Panc1 (cell line): Measurements from ENCODE around the gene NUDT11.

ENCODE experiments used
- CTCF ChIP-seq: fragments of 450-650 bp; IDR thresholded peaks from 2 replicates; pipeline ENCODE4 v1.5.1; 2017; ENCODE audit warnings: mild to moderate bottlenecking
- POLR2AphosphoS5 ChIP-seq: IDR thresholded peaks from 2 replicates; pipeline ENCODE4 v1.6.1; 2012; ENCODE audit warnings: mild to moderate bottlenecking, low read depth, low read length, moderate library complexity
- REST ChIP-seq, 2 experiments: IDR thresholded peaks; 2 replicates each; pipeline ENCODE4 v1.6.1; 2011 to 2012; ENCODE audit warnings: low read depth in 2 of 2, control low read depth in 1 of 2, low read length in 1 of 2, mild to moderate bottlenecking in 1 of 2, moderate library complexity in 1 of 2; ENCODE audit not compliant: insufficient read depth in 1 of 2
- SIN3A ChIP-seq: IDR thresholded peaks from 2 replicates; pipeline ENCODE4 v1.6.1; 2012; ENCODE audit warnings: low read depth, mild to moderate bottlenecking, low read length, moderate library complexity, borderline replicate concordance; ENCODE audit not compliant: insufficient read depth
- TCF7L2 ChIP-seq: IDR thresholded peaks from 2 replicates; pipeline ENCODE4 v1.6.1; 2011; ENCODE audit warnings: mild to moderate bottlenecking, low read depth, low read length, inconsistent platforms

- TF ChIP-seq CTCF (no peak), REST (IDR thresholded peaks at IDR 0.05; ENCODE audit: insufficient read depth in 1 of 2, low read depth in 2 of 2, low read length in 1 of 2) (no peak), TCF7L2 (no peak), POLR2AphosphoS5 (no peak), SIN3A (no peak)
Measured at GRCh38 chrX:51463322-51463721, 33.1 kb downstream of the NUDT11 start.
